Neuronal stem cell (in vitro differentiated cells): ENCODE measurements around the gene ARL16.
A peak's percentile ranks its signal among the peaks of the same experiment; 100 is the strongest.
"Not testable (repeated sequence)": the region's sequence is repeated elsewhere in the genome, so short reads cannot be mapped to it uniquely, and the experiment has no call there.

Experiments used
- DNase-seq: peaks from one replicate; pipeline ENCODE4 v3.0.0-alpha.2; 2013; ENCODE audit warnings: low spot score
- H2AFZ ChIP-seq: one replicate; pipeline ENCODE4 v1.6.1; 2013; ENCODE audit warnings: mild to moderate bottlenecking, low read length, inconsistent platforms
- H2AK5ac ChIP-seq: 2 replicates; pipeline ENCODE4 v1.6.1; 2013; ENCODE audit warnings: low read depth, mild to moderate bottlenecking, inconsistent platforms, low read length, moderate library complexity, mixed read lengths
- H2BK120ac ChIP-seq: 2 replicates; pipeline ENCODE4 v1.6.1; 2013; ENCODE audit warnings: low read depth, mild to moderate bottlenecking, inconsistent platforms, low read length, moderate library complexity, mixed read lengths
- H2BK12ac ChIP-seq: one replicate; pipeline ENCODE4 v1.6.1; 2013; ENCODE audit warnings: low read length, inconsistent platforms
- H2BK15ac ChIP-seq: 2 replicates; pipeline ENCODE4 v1.6.1; 2013; ENCODE audit warnings: mild to moderate bottlenecking, low read length, inconsistent platforms, mixed read lengths
- H2BK5ac ChIP-seq: one replicate; pipeline ENCODE4 v1.6.1; 2013; ENCODE audit warnings: inconsistent platforms, mild to moderate bottlenecking, low read length, moderate library complexity
- H3K14ac ChIP-seq: one replicate; pipeline ENCODE4 v1.6.1; 2013; ENCODE audit warnings: low read length, inconsistent platforms
- H3K18ac ChIP-seq: 2 replicates; pipeline ENCODE4 v1.6.1; 2013; ENCODE audit warnings: low read length, inconsistent platforms
- H3K23ac ChIP-seq: 2 replicates; pipeline ENCODE4 v1.6.1; 2013; ENCODE audit warnings: low read depth, mild to moderate bottlenecking, mixed read lengths, low read length, inconsistent platforms; ENCODE audit not compliant: poor library complexity
- H3K27ac ChIP-seq: replicated peaks from 3 replicates; pipeline ENCODE4 v1.5.1; 2013; ENCODE audit warnings: low read length, inconsistent platforms
- H3K27me3 ChIP-seq, 3 experiments: 2 replicates each; pipeline ENCODE4 v1.6.1; 2013; ENCODE audit warnings: low read length in 3 of 3, mild to moderate bottlenecking in 2 of 3, inconsistent platforms in 1 of 3, low read depth in 1 of 3, mixed read lengths in 1 of 3, moderate library complexity in 1 of 3; ENCODE audit not compliant: control insufficient read depth in 3 of 3, insufficient read depth in 3 of 3
- H3K36me3 ChIP-seq, 2 donors: replicated peaks in 1 of 2; 2 replicates each; pipeline ENCODE4 v1.6.1; 2013; ENCODE audit warnings: low read length in 2 of 2; ENCODE audit not compliant: control insufficient read depth in 2 of 2, insufficient read depth in 2 of 2
- H3K4ac ChIP-seq: 2 replicates; pipeline ENCODE4 v1.6.1; 2013; ENCODE audit warnings: inconsistent platforms, mild to moderate bottlenecking, low read length, moderate library complexity
- H3K4me1 ChIP-seq, 2 donors: 1 replicate in 1 of 2; 2 replicates in 1 of 2; pipeline ENCODE4 v1.6.1; 2013; ENCODE audit warnings: low read length in 2 of 2, low read depth in 1 of 2; ENCODE audit not compliant: control insufficient read depth in 2 of 2, insufficient read depth in 1 of 2
- H3K4me2 ChIP-seq: one replicate; pipeline ENCODE4 v1.6.1; 2013; ENCODE audit warnings: mild to moderate bottlenecking, low read length, inconsistent platforms; ENCODE audit not compliant: insufficient read depth, poor library complexity, severe bottlenecking
- H3K4me3 ChIP-seq, 2 donors: 2 replicates each; pipeline ENCODE4 v1.5.1; 2013; ENCODE audit warnings: low read length in 2 of 2, mild to moderate bottlenecking in 2 of 2, inconsistent platforms in 1 of 2, moderate library complexity in 1 of 2
- H3K79me1 ChIP-seq: one replicate; pipeline ENCODE4 v1.6.1; 2013; ENCODE audit warnings: low read depth, mild to moderate bottlenecking, inconsistent platforms, low read length, moderate library complexity
- H3K9ac ChIP-seq: one replicate; pipeline ENCODE4 v1.6.1; 2013; ENCODE audit warnings: mild to moderate bottlenecking, low read depth, low read length, inconsistent platforms; ENCODE audit not compliant: poor library complexity
- H3K9me3 ChIP-seq, 2 donors: replicated peaks in 1 of 2; 2 replicates each; pipeline versions ENCODE3 to v1.6.1; 2013; ENCODE audit warnings: low read length in 2 of 2, mild to moderate bottlenecking in 2 of 2, inconsistent platforms in 1 of 2, low read depth in 1 of 2, mixed read lengths in 1 of 2, moderate library complexity in 1 of 2; ENCODE audit not compliant: control insufficient read depth in 2 of 2, insufficient read depth in 1 of 2
- H4K8ac ChIP-seq: one replicate; pipeline ENCODE4 v1.6.1; 2013; ENCODE audit warnings: low read depth, mild to moderate bottlenecking, inconsistent platforms, low read length, moderate library complexity
- H4K91ac ChIP-seq: one replicate; pipeline ENCODE4 v1.6.1; 2013; ENCODE audit warnings: low read length, low read depth, mild to moderate bottlenecking, inconsistent platforms; ENCODE audit not compliant: poor library complexity
- WGBS, 2 donors: extraction: QIAGEN DNeasy Blood & Tissue Kit; methylation state at CpG; one replicate each; pipeline ENCODE4 v1.1.7; 2013; ENCODE audit warnings: missing lambda C conversion rate in 2 of 2, mixed read lengths in 1 of 2; ENCODE audit not compliant: insufficient read length in 2 of 2, insufficient replicate concordance in 1 of 2; ENCODE audit errors: extremely low coverage in 2 of 2; 5-methylcytosine and 5-hydroxymethylcytosine counted together

The ARL16 gene

DNA sequence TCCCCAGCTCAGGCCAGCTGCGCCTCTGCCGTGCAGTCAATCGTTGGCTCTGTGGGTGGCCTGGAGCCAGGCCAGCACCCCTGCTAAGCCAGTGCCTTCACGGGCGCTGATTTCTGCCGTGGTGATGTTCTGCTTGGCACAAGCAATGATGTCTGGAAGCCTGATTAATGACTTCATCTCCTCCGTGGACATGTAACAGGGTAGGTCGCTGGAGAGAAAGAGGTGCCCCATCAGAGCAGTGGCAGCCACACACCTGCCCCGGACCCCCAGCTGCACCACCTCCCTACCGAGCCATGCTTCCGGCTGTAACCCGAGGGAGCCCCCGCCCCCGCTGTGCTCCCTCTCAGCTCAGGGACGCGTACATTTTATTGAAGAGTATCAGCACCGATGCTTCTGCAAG lies 1.9 kb downstream of the ARL16 start:
- Histone ChIP-seq H4K91ac (no peak overlapping the region), H3K4me2 (no peak overlapping the region), H3K27me3 (no peaks in the 10 kb centered on the region), H2AK5ac (no peak overlapping the region), H3K4me1 (peaks cover 9 to 14% of the 10 kb centered on the region in 2 donors), H3K18ac (no peak overlapping the region), H3K4ac (no peak overlapping the region), H3K4me3 (no peak overlapping the region), H2BK5ac (no peak overlapping the region), H2BK15ac (no peak overlapping the region), H3K79me1 (peaks cover 27% of the 10 kb centered on the region), H3K14ac (no peak overlapping the region), H3K9me3 (peaks cover 0 to 2% of the 10 kb centered on the region in 2 donors), H3K36me3 (peaks cover 9 to 42% of the 10 kb centered on the region in 2 donors), H3K27ac (no peak overlapping the region), H4K8ac (no peak overlapping the region), H2BK120ac (no peak overlapping the region), H2AFZ (no peak overlapping the region), H3K9ac (no peak overlapping the region), H2BK12ac (no peak overlapping the region), H3K23ac (no peak overlapping the region)
- no CpG with 5 or more reads among the region's 17 CpGs for whole genome bisulfite sequencing, 2 donors
- DNase-seq, result no peak

DNA sequence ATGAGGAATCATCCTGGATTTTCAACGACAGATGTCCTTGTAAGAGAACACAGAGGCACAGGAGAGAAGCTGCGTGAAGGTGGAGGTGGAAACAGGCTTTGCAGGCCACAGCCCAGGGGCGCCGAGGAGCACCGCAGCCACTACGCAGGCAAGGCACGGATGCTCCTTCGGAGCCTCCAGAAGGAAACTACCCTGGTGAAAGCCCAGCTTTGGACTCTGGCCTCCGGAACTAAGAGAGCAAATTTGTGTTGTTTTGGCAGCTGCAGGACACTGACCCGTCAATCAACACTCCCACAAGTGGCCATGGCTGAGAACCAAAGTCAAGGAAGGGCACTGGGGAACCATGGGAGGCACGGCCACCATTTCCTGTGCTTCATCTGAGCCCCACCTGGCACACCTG lies 3.4 kb downstream of the ARL16 start:
- Histone ChIP-seq H3K4ac (no peak overlapping the region), H3K14ac (no peak overlapping the region), H2BK12ac (no peak overlapping the region), H3K27ac (no peak overlapping the region), H3K18ac (no peak overlapping the region), H3K4me3 (no peak overlapping the region), H3K9me3 (peaks cover 0 to 2% of the 10 kb centered on the region in 2 donors), H2AK5ac (no peak overlapping the region), H2BK15ac (no peak overlapping the region), H3K79me1 (peaks cover 25% of the 10 kb centered on the region), H3K4me2 (no peak overlapping the region), H2AFZ (no peak overlapping the region), H3K4me1 (peaks cover 9 to 12% of the 10 kb centered on the region in 2 donors), H4K8ac (no peak overlapping the region), H2BK5ac (no peak overlapping the region), H3K27me3 (no peaks in the 10 kb centered on the region), H3K9ac (no peak overlapping the region), H3K36me3 (peaks cover 5 to 32% of the 10 kb centered on the region in 2 donors), H2BK120ac (no peak overlapping the region), H3K23ac (no peak overlapping the region), H4K91ac (no peak overlapping the region)
- no CpG with 5 or more reads among the region's 11 CpGs for WGBS, 2 donors
- no peak for DNase-seq

DNA sequence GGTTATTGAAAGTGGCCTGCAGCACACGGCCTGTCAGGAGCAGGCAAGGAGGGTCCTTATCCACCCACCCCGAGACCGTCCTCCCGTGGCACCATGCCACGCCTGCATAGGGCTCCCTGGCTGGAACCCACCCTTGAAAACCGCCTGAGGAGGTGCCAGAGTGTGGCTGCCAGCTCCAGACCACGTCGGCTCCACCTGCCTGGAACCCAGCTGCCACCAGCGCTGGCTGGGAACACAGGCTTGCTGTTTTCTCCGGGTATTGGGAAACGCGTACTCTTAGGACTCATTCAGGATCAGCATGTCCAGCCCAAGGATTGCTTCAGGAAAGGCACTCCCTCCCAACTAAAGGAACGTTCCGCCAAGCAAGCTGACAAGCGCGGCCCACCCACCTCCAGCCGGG lies 6.7 kb downstream of the ARL16 start:
- Histone ChIP-seq H3K4me2 (no peak overlapping the region), H3K4ac (no peak overlapping the region), H2BK5ac (no peak overlapping the region), H4K91ac (no peak overlapping the region), H3K9ac (no peak overlapping the region), H3K36me3 (peaks cover 26 to 62% of the 10 kb centered on the region in 2 donors), H2BK120ac (no peak overlapping the region), H3K9me3 (peaks cover 0 to 2% of the 10 kb centered on the region in 2 donors), H3K4me3 (peak overlapping the region in 1 of 2 donors; percentile 6), H3K27me3 (no peaks in the 10 kb centered on the region), H3K18ac (peak overlapping the region; percentile 8), H2AFZ (no peak overlapping the region), H3K4me1 (no peaks in the 10 kb centered on the region), H4K8ac (peak overlapping the region; percentile 82), H3K27ac (no peak overlapping the region), H2BK15ac (no peak overlapping the region), H2AK5ac (peak overlapping the region; percentile 37), H2BK12ac (peak overlapping the region; percentile 22), H3K79me1 (peaks cover 14% of the 10 kb centered on the region), H3K23ac (peak overlapping the region; percentile 73), H3K14ac (peak overlapping the region; percentile 38)
- DNase-seq, result no peak
- WGBS, 2 donors, result no CpG with 5 or more reads among the region's 17 CpGs

DNA sequence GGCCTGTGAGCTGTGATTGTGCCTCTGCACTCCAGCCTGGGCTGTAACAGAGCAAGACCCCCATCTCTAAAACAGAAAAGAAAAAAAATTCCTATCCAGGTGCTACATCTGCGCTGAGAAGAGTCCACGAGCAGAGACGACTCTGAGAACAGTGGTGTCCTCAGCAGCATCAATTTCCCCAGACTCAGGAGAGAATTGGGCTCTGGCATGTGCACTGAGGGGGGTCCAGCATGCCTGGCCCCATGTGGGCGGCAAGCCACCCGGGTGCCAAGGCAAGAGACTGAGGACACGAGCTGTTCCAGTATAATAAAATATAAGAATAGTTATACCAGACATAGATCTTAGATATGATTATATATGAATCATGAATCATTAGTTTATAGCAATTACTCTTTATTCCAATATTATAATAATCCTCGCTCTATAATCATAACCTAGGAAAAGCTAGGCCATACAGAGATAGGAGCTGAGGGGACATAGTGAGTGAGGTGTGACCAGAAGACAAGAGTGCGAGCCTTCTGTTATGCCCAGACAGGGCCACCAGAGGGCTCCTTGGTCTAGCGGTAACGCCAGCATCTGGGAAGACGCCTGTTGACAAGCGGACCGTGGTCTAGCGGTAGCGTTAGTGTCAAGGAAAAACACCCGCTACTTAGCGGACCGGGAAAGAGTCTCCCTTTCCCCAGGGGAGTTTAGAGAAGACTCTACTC lies 7.9 kb downstream of the ARL16 start:
- H3K4me3 ChIP-seq, H2AFZ ChIP-seq, H2AK5ac ChIP-seq, H3K23ac ChIP-seq, H3K4me1 ChIP-seq, H2BK12ac ChIP-seq, H3K9me3 ChIP-seq, H2BK15ac ChIP-seq, H4K8ac ChIP-seq, DNase-seq, H2BK120ac ChIP-seq, H2BK5ac ChIP-seq, H4K91ac ChIP-seq, H3K4me2 ChIP-seq, H3K18ac ChIP-seq, H3K4ac ChIP-seq, H3K27ac ChIP-seq, H3K27me3 ChIP-seq, H3K14ac ChIP-seq: not testable (repeated sequence)
- Histone ChIP-seq H3K79me1 (peaks cover 11% of the 10 kb centered on the region), H3K9ac (peak overlapping the region; percentile 24), H3K36me3 (peaks cover 32 to 62% of the 10 kb centered on the region in 2 donors)
- no CpG with 5 or more reads among the region's 18 CpGs for WGBS, 2 donors
